PFSK-1 (cell line): ENCODE data around the gene CNN3.

Experiments used
- FOXP2 ChIP-seq: optimal IDR thresholded peaks from 2 replicates; pipeline ENCODE3; 2011; ENCODE audit warnings: borderline replicate concordance, control low read depth, inconsistent platforms; ENCODE audit not compliant: insufficient read depth; ENCODE audit errors: extremely low read length, extremely low read depth
- POLR2AphosphoS5 ChIP-seq: IDR thresholded peaks from 2 replicates; pipeline ENCODE4 v1.6.1; 2012; ENCODE audit warnings: low read depth, mild to moderate bottlenecking, control low read depth, low read length, moderate library complexity
- SIN3A ChIP-seq: IDR thresholded peaks from 2 replicates; pipeline ENCODE4 v1.6.1; 2012; ENCODE audit warnings: mild to moderate bottlenecking, low read length, moderate library complexity, borderline replicate concordance; ENCODE audit not compliant: insufficient read depth
- TAF1 ChIP-seq: IDR thresholded peaks from 2 replicates; pipeline ENCODE4 v1.6.1; 2012; ENCODE audit warnings: low read length, control low read depth, borderline replicate concordance; ENCODE audit not compliant: insufficient read depth
- TF ChIP-seq, protein P1 (sequence below), 2 experiments: IDR thresholded peaks; 2 replicates each; pipeline versions ENCODE4 v1.6.1 to v1.8.0; 2011 to 2012; ENCODE audit warnings: low read depth in 2 of 2, low read length in 2 of 2, control low read depth in 1 of 2, inconsistent platforms in 1 of 2, mild to moderate bottlenecking in 1 of 2, moderate library complexity in 1 of 2; ENCODE audit not compliant: insufficient read depth in 1 of 2

Gene CNN3

GRCh38 chr1:94962409-94963265 lies 35.7 kb upstream of the CNN3 start:
- TF ChIP-seq, protein P1, sequence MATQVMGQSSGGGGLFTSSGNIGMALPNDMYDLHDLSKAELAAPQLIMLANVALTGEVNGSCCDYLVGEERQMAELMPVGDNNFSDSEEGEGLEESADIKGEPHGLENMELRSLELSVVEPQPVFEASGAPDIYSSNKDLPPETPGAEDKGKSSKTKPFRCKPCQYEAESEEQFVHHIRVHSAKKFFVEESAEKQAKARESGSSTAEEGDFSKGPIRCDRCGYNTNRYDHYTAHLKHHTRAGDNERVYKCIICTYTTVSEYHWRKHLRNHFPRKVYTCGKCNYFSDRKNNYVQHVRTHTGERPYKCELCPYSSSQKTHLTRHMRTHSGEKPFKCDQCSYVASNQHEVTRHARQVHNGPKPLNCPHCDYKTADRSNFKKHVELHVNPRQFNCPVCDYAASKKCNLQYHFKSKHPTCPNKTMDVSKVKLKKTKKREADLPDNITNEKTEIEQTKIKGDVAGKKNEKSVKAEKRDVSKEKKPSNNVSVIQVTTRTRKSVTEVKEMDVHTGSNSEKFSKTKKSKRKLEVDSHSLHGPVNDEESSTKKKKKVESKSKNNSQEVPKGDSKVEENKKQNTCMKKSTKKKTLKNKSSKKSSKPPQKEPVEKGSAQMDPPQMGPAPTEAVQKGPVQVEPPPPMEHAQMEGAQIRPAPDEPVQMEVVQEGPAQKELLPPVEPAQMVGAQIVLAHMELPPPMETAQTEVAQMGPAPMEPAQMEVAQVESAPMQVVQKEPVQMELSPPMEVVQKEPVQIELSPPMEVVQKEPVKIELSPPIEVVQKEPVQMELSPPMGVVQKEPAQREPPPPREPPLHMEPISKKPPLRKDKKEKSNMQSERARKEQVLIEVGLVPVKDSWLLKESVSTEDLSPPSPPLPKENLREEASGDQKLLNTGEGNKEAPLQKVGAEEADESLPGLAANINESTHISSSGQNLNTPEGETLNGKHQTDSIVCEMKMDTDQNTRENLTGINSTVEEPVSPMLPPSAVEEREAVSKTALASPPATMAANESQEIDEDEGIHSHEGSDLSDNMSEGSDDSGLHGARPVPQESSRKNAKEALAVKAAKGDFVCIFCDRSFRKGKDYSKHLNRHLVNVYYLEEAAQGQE (IDR thresholded peaks at IDR 0.05; ENCODE audit: insufficient read depth in 1 of 2, low read depth in 2 of 2, low read length in 2 of 2): no peak
- TF ChIP-seq TAF1 (no peak), SIN3A (no peak), POLR2AphosphoS5 (no peak), FOXP2 (no peak)

GRCh38 chr1:94961988-94962387 lies 35.1 kb upstream of the CNN3 start:
- TF ChIP-seq, protein P1 (IDR thresholded peaks at IDR 0.05; ENCODE audit: insufficient read depth in 1 of 2, low read depth in 2 of 2, low read length in 2 of 2): no peak
- TF ChIP-seq POLR2AphosphoS5 (no peak), FOXP2 (no peak), SIN3A (no peak), TAF1 (no peak)

DNA sequence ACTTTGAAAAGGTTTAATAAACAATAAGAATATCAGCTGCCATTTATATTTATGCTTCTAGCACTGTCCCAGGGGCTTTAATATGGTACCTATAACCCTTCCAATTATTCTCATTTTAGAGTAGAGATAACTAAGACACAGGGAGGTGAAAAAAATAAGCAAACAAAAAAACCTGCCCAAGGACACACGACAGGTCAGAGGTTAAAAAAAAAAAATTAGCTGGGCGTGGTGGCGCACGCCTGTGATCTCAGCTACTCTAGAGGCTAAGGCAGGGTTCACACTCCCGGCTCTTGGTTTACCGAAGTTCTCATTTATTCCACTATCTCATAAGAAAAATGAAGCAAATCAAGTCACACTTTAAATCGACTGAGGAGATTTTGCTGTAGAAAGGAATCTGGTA lies 34.7 kb upstream of the CNN3 start:
- TF ChIP-seq FOXP2 (no peak), SIN3A (no peak), TAF1 (no peak)
- TF ChIP-seq, protein P1 (IDR thresholded peaks at IDR 0.05; ENCODE audit: insufficient read depth in 1 of 2, low read depth in 2 of 2, low read length in 2 of 2): no peak

GRCh38 chr1:94958081-94958480 lies 31.2 kb upstream of the CNN3 start:
- no peak for TF ChIP-seq POLR2AphosphoS5
- no peak for TF ChIP-seq FOXP2
- TF ChIP-seq, protein P1 (IDR thresholded peaks at IDR 0.05; ENCODE audit: insufficient read depth in 1 of 2, low read depth in 2 of 2, low read length in 2 of 2): no peak
- TF ChIP-seq SIN3A: no peak
- no peak for TF ChIP-seq TAF1
